IMR-90 (cell line): ENCODE data around the gene PPHLN1. TPM values are rescaled to one million over a fixed set of nuclear protein-coding genes. Genes with fewer than 3 reads are reported as not detected.

ENCODE experiments used
- ATAC-seq: fragments of 200-7000 bp; cut with Tn5 transposase; 2 replicates; pipeline ENCODE4 v1.9.1; 2020; ENCODE audit warnings: low read depth, mild to moderate bottlenecking, moderate library complexity
- BruUV-seq: library from RNA; stranded (reverse); fragments of 400-500 nt; replicated peaks from 2 replicates; lab custom pipeline; 2021; lab: Mats Ljungman, UMichigan
- CTCF ChIA-PET: fragments of 300-600 bp; formaldehyde crosslinking; extraction: SDS; loops from one replicate; lab custom pipeline; 2021; ENCODE audit warnings: antibody characterized with exemption; lab: Yijun Ruan, JAX
- POLR2A ChIA-PET: fragments of 300-600 bp; sonication (Branson Sonifier 250); formaldehyde crosslinking; loops from one replicate; lab custom pipeline; 2022; ENCODE audit warnings: antibody characterized with exemption; ENCODE audit not compliant: unreplicated experiment; lab: Charles Lee
- DNase-seq: peaks from one replicate; pipeline ENCODE4 v3.0.0; 2013
- H2AFZ ChIP-seq: replicated peaks from 2 replicates; pipeline ENCODE3; 2013; ENCODE audit warnings: low read length, mild to moderate bottlenecking; ENCODE audit not compliant: poor library complexity
- H2AK5ac ChIP-seq: 2 replicates; pipeline ENCODE4 v1.6.1; 2013; ENCODE audit warnings: low read depth, low read length, inconsistent platforms
- H2AK9ac ChIP-seq: replicated peaks from 2 replicates; pipeline ENCODE3; 2013; ENCODE audit warnings: mild to moderate bottlenecking, low read depth, low read length, moderate library complexity; ENCODE audit not compliant: poor library complexity
- H2BK120ac ChIP-seq: 2 replicates; pipeline ENCODE4 v1.6.1; 2013; ENCODE audit warnings: low read depth, low read length, inconsistent platforms
- H2BK15ac ChIP-seq: 3 replicates; pipeline ENCODE4 v1.6.1; 2013; ENCODE audit warnings: low read depth, low read length, inconsistent platforms
- H2BK20ac ChIP-seq: 2 replicates; pipeline ENCODE4 v1.6.1; 2013; ENCODE audit warnings: low read depth, mild to moderate bottlenecking, inconsistent platforms, low read length, moderate library complexity
- H2BK5ac ChIP-seq: 2 replicates; pipeline ENCODE4 v1.6.1; 2013; ENCODE audit warnings: mild to moderate bottlenecking, low read depth, low read length, inconsistent platforms; ENCODE audit not compliant: poor library complexity, severe bottlenecking
- H3K14ac ChIP-seq: replicated peaks from 2 replicates; pipeline ENCODE4 v1.6.1; 2013; ENCODE audit warnings: low read depth, low read length, inconsistent platforms
- H3K18ac ChIP-seq: 2 replicates; pipeline ENCODE4 v1.6.1; 2013; ENCODE audit warnings: low read depth, low read length, control low read depth
- H3K23ac ChIP-seq: 2 replicates; pipeline ENCODE4 v1.6.1; 2013; ENCODE audit warnings: low read depth, low read length, inconsistent platforms
- H3K27ac ChIP-seq: 2 replicates; pipeline ENCODE4 v1.5.1; 2013; ENCODE audit warnings: mild to moderate bottlenecking, control low read depth, low read length; ENCODE audit not compliant: insufficient read depth
- H3K27me3 ChIP-seq: 2 replicates; pipeline ENCODE4 v1.6.1; 2013; ENCODE audit warnings: low read length; ENCODE audit not compliant: control insufficient read depth, insufficient read depth
- H3K36me3 ChIP-seq: 2 replicates; pipeline ENCODE4 v1.6.1; 2013; ENCODE audit warnings: low read length, mixed read lengths; ENCODE audit not compliant: control insufficient read depth, insufficient read depth
- H3K4ac ChIP-seq: 2 replicates; pipeline ENCODE4 v1.6.1; 2013; ENCODE audit warnings: low read depth, low read length, inconsistent platforms
- H3K4me1 ChIP-seq: 2 replicates; pipeline ENCODE4 v1.6.1; 2013; ENCODE audit warnings: low read length, mixed read lengths; ENCODE audit not compliant: control insufficient read depth, insufficient read depth
- H3K4me2 ChIP-seq: 2 replicates; pipeline ENCODE4 v1.6.1; 2013; ENCODE audit warnings: low read depth, mild to moderate bottlenecking, control low read depth, low read length, moderate library complexity
- H3K4me3 ChIP-seq: 2 replicates; pipeline ENCODE4 v1.5.1; 2013; ENCODE audit warnings: low read depth, mild to moderate bottlenecking, control low read depth, low read length, moderate library complexity; ENCODE audit not compliant: insufficient read depth
- H3K56ac ChIP-seq: 2 replicates; pipeline ENCODE4 v1.6.1; 2013; ENCODE audit warnings: low read length, inconsistent platforms; ENCODE audit not compliant: insufficient read depth; ENCODE audit errors: extremely low read depth
- H3K79me1 ChIP-seq, 2 experiments: 2 replicates each; pipeline ENCODE4 v1.6.1; 2013; ENCODE audit warnings: low read length in 2 of 2, inconsistent platforms in 1 of 2, low read depth in 1 of 2
- H3K9ac ChIP-seq: 2 replicates; pipeline ENCODE4 v1.6.1; 2013; ENCODE audit warnings: low read depth, low read length, control low read depth
- H3K9me1 ChIP-seq: 2 replicates; pipeline ENCODE4 v1.6.1; 2013; ENCODE audit warnings: low read length, inconsistent platforms; ENCODE audit not compliant: insufficient read depth
- H3K9me3 ChIP-seq: 2 replicates; pipeline ENCODE4 v1.6.1; 2013; ENCODE audit warnings: low read length; ENCODE audit not compliant: control insufficient read depth, insufficient read depth
- H4K20me1 ChIP-seq: 2 replicates; pipeline ENCODE4 v1.6.1; 2013; ENCODE audit warnings: low read length, inconsistent platforms; ENCODE audit not compliant: insufficient read depth
- H4K5ac ChIP-seq: 2 replicates; pipeline ENCODE4 v1.6.1; 2013; ENCODE audit warnings: mild to moderate bottlenecking, low read depth, low read length, control low read depth
- H4K8ac ChIP-seq, 2 experiments: 2 replicates each; pipeline ENCODE4 v1.6.1; 2013; ENCODE audit warnings: low read depth in 2 of 2, low read length in 2 of 2, control low read depth in 1 of 2, inconsistent platforms in 1 of 2
- H4K91ac ChIP-seq: 2 replicates; pipeline ENCODE4 v1.6.1; 2013; ENCODE audit warnings: low read depth, low read length, inconsistent platforms; ENCODE audit not compliant: insufficient read depth
- MAFK ChIP-seq: IDR thresholded peaks from 2 replicates; pipeline ENCODE4 v1.6.1; 2012; ENCODE audit warnings: low read depth, low read length, improper control_type of control experiment
- NFE2L2 ChIP-seq: fragments of 150-350 bp; IDR thresholded peaks from 2 replicates; pipeline ENCODE4 v1.6.1; 2016; ENCODE audit warnings: low read depth, mild to moderate bottlenecking, low read length
- POLR2A ChIP-seq: IDR thresholded peaks from 2 replicates; pipeline ENCODE4 v1.6.1; 2012; ENCODE audit warnings: mild to moderate bottlenecking, low read depth, low read length
- RCOR1 ChIP-seq: IDR thresholded peaks from 2 replicates; pipeline ENCODE4 v1.6.1; 2012; ENCODE audit warnings: mild to moderate bottlenecking, low read length, improper control_type of control experiment; ENCODE audit not compliant: insufficient replicate concordance
- RFX5 ChIP-seq: IDR thresholded peaks from 2 replicates; pipeline ENCODE4 v1.8.0; 2012; ENCODE audit warnings: low read depth, mild to moderate bottlenecking, low read length, moderate library complexity
- WGBS, 2 experiments: methylation state at CpG; one replicate each; pipeline versions ENCODE4 v1.1.5 to v1.1.7; 2013; ENCODE audit warnings: missing lambda C conversion rate in 2 of 2; ENCODE audit not compliant: insufficient read length in 1 of 2; ENCODE audit errors: extremely low coverage in 2 of 2; 5-methylcytosine and 5-hydroxymethylcytosine counted together
- dilution Hi-C: fragments of 300-500 bp; cut with HindIII; formaldehyde crosslinking; loops from one replicate; pipeline ENCODE4 v1.14.3; 2018; ENCODE audit warnings: low sequenced_read_pairs; ENCODE audit not compliant: unreplicated experiment
- in situ Hi-C: fragments of 300-500 bp; cut with MboI; formaldehyde crosslinking; loops from 3 replicates; pipeline ENCODE4 v1.14.3; 2019; ENCODE audit warnings: low sequenced_read_pairs, inconsistent platforms, mixed read lengths
- intact Hi-C: fragments of 100-400 bp; cut with micrococcal nuclease; formaldehyde crosslinking; loops from 2 replicates; pipeline ENCODE4 v1.10.0; 2022
- polyA plus RNA-seq, 3 experiments: library from polyadenylated mRNA; depleted of rRNA; stranded (reverse); fragments of >200 nt; gene quantifications; 2 replicates each; pipeline ENCODE4 v1.2.3, GENCODE V29; 2012; ENCODE audit warnings: low replicate concordance in 1 of 3
- total RNA-seq: library from RNA; depleted of rRNA; stranded (reverse); fragments of >200 nt; gene quantifications from 2 replicates; pipeline ENCODE4 v1.2.3, GENCODE V29; 2012

PPHLN1 gene
- total and polyA plus RNA-seq, 2 of the 4 experiments (the other 2 are of a cell fraction), result 50.7 to 54.3 TPM

DNA sequence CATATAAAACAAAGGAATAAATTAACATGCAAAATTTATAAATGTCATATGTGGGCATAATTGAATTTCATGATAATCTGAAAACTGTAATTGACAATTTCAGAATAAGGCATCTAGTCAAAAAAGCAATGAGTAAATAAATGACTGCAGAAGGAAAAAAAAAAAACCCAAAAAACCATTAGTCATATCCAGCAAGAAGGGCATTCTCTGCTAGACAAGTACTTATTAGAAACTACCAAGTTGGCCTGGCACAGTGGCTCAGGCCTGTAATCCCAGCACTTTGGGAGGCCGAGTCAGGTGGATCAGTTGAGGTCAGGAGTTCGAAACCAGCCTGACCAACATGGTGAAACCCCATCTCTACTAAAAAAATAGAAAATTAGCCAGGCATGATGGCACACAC is 17.6 kb upstream of the PPHLN1 start:
- DNase-seq (no peak), ATAC-seq (no peak)
- no peak overlapping the region for H2BK120ac ChIP-seq
- no CpG with 5 or more reads among the region's 2 CpGs for WGBS, 2 experiments
- ChIA-PET CTCF (no interaction called here), POLR2A (no interaction called here)
- no peak overlapping the region for H2AK5ac ChIP-seq
- H4K20me1 ChIP-seq, result no peaks in the 10 kb centered on the region
- H3K14ac ChIP-seq, result no peak overlapping the region
- H3K4ac ChIP-seq, result no peak overlapping the region
- no peak overlapping the region for H3K23ac ChIP-seq
- H4K5ac ChIP-seq, result no peak overlapping the region
- no peak overlapping the region for H4K8ac ChIP-seq
- no peak overlapping the region for H2BK20ac ChIP-seq
- H3K4me1 ChIP-seq, result no peaks in the 10 kb centered on the region
- H4K91ac ChIP-seq, result no peak overlapping the region
- in situ Hi-C loops (no loop called here), intact Hi-C loops (no loop called here), dilution Hi-C loops (no loop called here)
- no peak overlapping the region for H3K4me2 ChIP-seq
- H3K9me1 ChIP-seq, result no peaks in the 10 kb centered on the region
- no peak overlapping the region for H3K4me3 ChIP-seq
- H3K9me3 ChIP-seq, result no peaks in the 10 kb centered on the region
- H2BK15ac ChIP-seq, result no peak overlapping the region
- no peak overlapping the region for H2AK9ac ChIP-seq
- H3K18ac ChIP-seq, result no peak overlapping the region
- H3K79me1 ChIP-seq, result no peaks in the 10 kb centered on the region
- H3K9ac ChIP-seq, result no peak overlapping the region
- no peaks in the 10 kb centered on the region for H3K36me3 ChIP-seq
- H3K56ac ChIP-seq, result no peak overlapping the region
- TF ChIP-seq NFE2L2, result no peak
- no peak for TF ChIP-seq RCOR1
- TF ChIP-seq MAFK, result no peak
- no peak for TF ChIP-seq RFX5
- TF ChIP-seq POLR2A, result no peak
- H2AFZ ChIP-seq, result no peak overlapping the region
- no peaks in the 10 kb centered on the region for H3K27me3 ChIP-seq
- BruUV-seq, result no TSS peak
- no peak overlapping the region for H3K27ac ChIP-seq
- H2BK5ac ChIP-seq, result no peak overlapping the region
